CD14-positive monocyte (primary cell): ENCODE data around the gene GCK. TPM values are rescaled to one million over a fixed set of nuclear protein-coding genes. Genes with fewer than 3 reads are reported as not detected.

Source experiments
- DNase-seq, 3 donors: peaks; one replicate each; pipeline ENCODE4 v3.0.0-alpha.2; 2011 to 2022
- H2AFZ ChIP-seq: 2 replicates; pipeline ENCODE4 v1.6.0; 2012; ENCODE audit warnings: mild to moderate bottlenecking, low read depth, low read length, inconsistent platforms; ENCODE audit not compliant: insufficient read depth, poor library complexity, severe bottlenecking
- H3K27ac ChIP-seq, 2 donors: 1 replicate in 1 of 2; 2 replicates in 1 of 2; pipeline ENCODE4 v1.5.1; 2012 to 2013; ENCODE audit warnings: low read length in 2 of 2, control low read depth in 1 of 2, inconsistent platforms in 1 of 2, low read depth in 1 of 2, mild to moderate bottlenecking in 1 of 2
- H3K27me3 ChIP-seq, 2 donors: one replicate each; pipeline versions ENCODE4 v1.6.0 to v1.6.1; 2011 to 2013; ENCODE audit warnings: low read length in 2 of 2; ENCODE audit not compliant: control insufficient read depth in 2 of 2, insufficient read depth in 2 of 2
- H3K36me3 ChIP-seq, 2 donors: replicated peaks in 1 of 2; 1 replicate in 1 of 2; 2 replicates in 1 of 2; pipeline versions ENCODE4 v1.5.1 to v1.6.1; 2012 to 2013; ENCODE audit warnings: low read length in 2 of 2, control low read depth in 1 of 2, inconsistent platforms in 1 of 2, mild to moderate bottlenecking in 1 of 2; ENCODE audit not compliant: insufficient read depth in 2 of 2, control insufficient read depth in 1 of 2
- H3K4me1 ChIP-seq, 2 donors: 1 replicate in 1 of 2; 2 replicates in 1 of 2; pipeline versions ENCODE4 v1.5.1 to v1.6.1; 2012 to 2013; ENCODE audit warnings: low read length in 2 of 2, control low read depth in 1 of 2, inconsistent platforms in 1 of 2, mild to moderate bottlenecking in 1 of 2, moderate library complexity in 1 of 2; ENCODE audit not compliant: insufficient read depth in 2 of 2, control insufficient read depth in 1 of 2
- H3K4me2 ChIP-seq: replicated peaks from 2 replicates; pipeline ENCODE3; 2012; ENCODE audit warnings: low read length, moderate library complexity, mild to moderate bottlenecking; ENCODE audit not compliant: poor library complexity, severe bottlenecking; ENCODE audit errors: extremely low read depth
- H3K4me3 ChIP-seq, 3 experiments: fragments of 200-600 bp in 1 of 3; sonication (generic) in 1 of 3; replicated peaks in 1 of 3; 1 replicate in 2 of 3; 2 replicates in 1 of 3; pipeline ENCODE4 v1.5.1; 2011 to 2013; ENCODE audit warnings: low read length in 3 of 3, mild to moderate bottlenecking in 3 of 3, control low read depth in 2 of 3, low read depth in 2 of 3, inconsistent platforms in 1 of 3, moderate library complexity in 1 of 3
- H3K79me2 ChIP-seq: 2 replicates; pipeline ENCODE4 v1.6.0; 2012; ENCODE audit warnings: mild to moderate bottlenecking, control low read depth, inconsistent platforms, low read length, moderate library complexity; ENCODE audit not compliant: insufficient read depth
- H3K9ac ChIP-seq: 2 replicates; pipeline ENCODE4 v1.6.0; 2017; ENCODE audit warnings: low read length, mild to moderate bottlenecking; ENCODE audit not compliant: insufficient read depth, poor library complexity, severe bottlenecking
- H3K9me3 ChIP-seq, 2 donors: replicated peaks in 1 of 2; 1 replicate in 1 of 2; 2 replicates in 1 of 2; pipeline versions ENCODE4 v1.5.1 to v1.6.1; 2012 to 2013; ENCODE audit warnings: low read length in 2 of 2, control low read depth in 1 of 2; ENCODE audit not compliant: control insufficient read depth in 1 of 2, insufficient read depth in 1 of 2
- H4K20me1 ChIP-seq: 2 replicates; pipeline ENCODE4 v1.6.0; 2012; ENCODE audit warnings: mild to moderate bottlenecking, low read length, control low read depth, moderate library complexity; ENCODE audit not compliant: insufficient read depth
- H3K27ac Mint-ChIP-seq, 7 donors: one replicate each; pipeline ENCODE4 v1.8.0; 2020; ENCODE audit warnings: mild to moderate bottlenecking in 7 of 7, mixed read lengths in 7 of 7, moderate library complexity in 6 of 7, inconsistent platforms in 2 of 7
- H3K27me3 Mint-ChIP-seq, 3 donors: one replicate each; pipeline ENCODE4 v1.8.0; 2021 to 2022; ENCODE audit warnings: low read depth in 3 of 3, mild to moderate bottlenecking in 3 of 3, mixed read lengths in 3 of 3, moderate library complexity in 3 of 3, inconsistent platforms in 1 of 3
- H3K36me3 Mint-ChIP-seq, 2 donors: one replicate each; pipeline ENCODE4 v1.8.0; 2020; ENCODE audit warnings: mixed read lengths in 2 of 2, inconsistent platforms in 1 of 2, mild to moderate bottlenecking in 1 of 2
- H3K4me1 Mint-ChIP-seq: one replicate; pipeline ENCODE4 v1.8.0; 2020; ENCODE audit warnings: mild to moderate bottlenecking, mixed read lengths
- H3K4me3 Mint-ChIP-seq, 2 donors: one replicate each; pipeline ENCODE4 v1.8.0; 2020; ENCODE audit warnings: mild to moderate bottlenecking in 2 of 2, mixed read lengths in 2 of 2, moderate library complexity in 1 of 2
- H3K9me3 Mint-ChIP-seq, 7 donors: one replicate each; pipeline ENCODE4 v1.8.0; 2020 to 2022; ENCODE audit warnings: mixed read lengths in 7 of 7, mild to moderate bottlenecking in 6 of 7, moderate library complexity in 6 of 7, inconsistent platforms in 2 of 7
- WGBS: methylation state at CpG from one replicate; pipeline ENCODE4 v1.1.5; 2013; ENCODE audit warnings: missing lambda C conversion rate; ENCODE audit not compliant: insufficient coverage; 5-methylcytosine and 5-hydroxymethylcytosine counted together
- intact Hi-C, 2 donors: fragments of 100-400 bp; cut with micrococcal nuclease; formaldehyde crosslinking; loops; one replicate each; pipeline versions ENCODE4 v1.15.0 to v1.15.1; 2023
- polyA plus RNA-seq, 3 donors: library from polyadenylated mRNA; depleted of rRNA in 1 of 3; unstranded in 2 of 3; stranded (reverse) in 1 of 3; fragments of 300-500 nt in 2 of 3; fragments of >200 nt in 1 of 3; fragmentation: Illumina TruSeq in 2 of 3; gene quantifications; 1 replicate in 2 of 3; 2 replicates in 1 of 3; pipeline ENCODE4 v1.2.3, GENCODE V29; 2012 to 2021
- TF ChIP-seq, protein P1 (sequence below): fragments of 200-600 bp; IDR thresholded peaks from one replicate; pipeline ENCODE4 v1.8.0; 2022; ENCODE audit warnings: antibody characterized with exemption, mild to moderate bottlenecking

The GCK gene
- polyA plus RNA-seq, 3 donors: not detected

DNA sequence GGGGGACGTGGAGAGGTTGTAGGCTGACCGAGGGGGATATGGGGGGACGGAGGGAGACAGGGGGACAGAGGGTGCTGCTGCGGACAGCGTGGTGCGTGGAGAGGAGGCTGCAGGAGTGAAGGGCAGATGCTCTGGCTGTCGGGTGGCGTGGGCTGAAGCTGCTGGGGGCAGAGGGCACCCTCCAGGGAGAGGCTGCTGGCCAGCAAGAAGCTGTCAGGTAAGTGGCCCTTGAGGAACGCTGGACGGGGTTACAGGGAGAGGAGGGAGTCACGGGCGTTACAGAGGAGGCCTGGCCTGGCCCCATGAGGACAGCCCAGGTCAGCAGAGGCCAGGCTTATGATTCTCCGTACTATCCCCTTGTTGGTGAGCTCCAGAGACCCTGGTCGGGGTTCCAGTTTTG, 38.7 kb upstream of the GCK start:
- intact Hi-C loops: no loop called here
- Mint-ChIP-seq H3K4me1 (no peaks in the 10 kb centered on the region), H3K36me3 (no peaks in the 10 kb centered on the region), H3K4me3 (no peak overlapping the region), H3K27ac (no peak overlapping the region), H3K27me3 (peaks cover 3 to 5% (median 4%) of the 10 kb centered on the region in 3 donors), H3K9me3 (no peaks in the 10 kb centered on the region)
- no peak overlapping the region for H3K4me3 ChIP-seq
- H3K27me3 ChIP-seq: no peaks in the 10 kb centered on the region
- H3K4me2 ChIP-seq: no peak overlapping the region
- H3K4me1 ChIP-seq: no peaks in the 10 kb centered on the region
- DNase-seq: no peak
- WGBS: 81% methylated on average over 14 of the region's 14 CpGs
- no peaks in the 10 kb centered on the region for H3K79me2 ChIP-seq
- H4K20me1 ChIP-seq: no peaks in the 10 kb centered on the region
- H3K27ac ChIP-seq: no peak overlapping the region
- TF ChIP-seq, protein P1, sequence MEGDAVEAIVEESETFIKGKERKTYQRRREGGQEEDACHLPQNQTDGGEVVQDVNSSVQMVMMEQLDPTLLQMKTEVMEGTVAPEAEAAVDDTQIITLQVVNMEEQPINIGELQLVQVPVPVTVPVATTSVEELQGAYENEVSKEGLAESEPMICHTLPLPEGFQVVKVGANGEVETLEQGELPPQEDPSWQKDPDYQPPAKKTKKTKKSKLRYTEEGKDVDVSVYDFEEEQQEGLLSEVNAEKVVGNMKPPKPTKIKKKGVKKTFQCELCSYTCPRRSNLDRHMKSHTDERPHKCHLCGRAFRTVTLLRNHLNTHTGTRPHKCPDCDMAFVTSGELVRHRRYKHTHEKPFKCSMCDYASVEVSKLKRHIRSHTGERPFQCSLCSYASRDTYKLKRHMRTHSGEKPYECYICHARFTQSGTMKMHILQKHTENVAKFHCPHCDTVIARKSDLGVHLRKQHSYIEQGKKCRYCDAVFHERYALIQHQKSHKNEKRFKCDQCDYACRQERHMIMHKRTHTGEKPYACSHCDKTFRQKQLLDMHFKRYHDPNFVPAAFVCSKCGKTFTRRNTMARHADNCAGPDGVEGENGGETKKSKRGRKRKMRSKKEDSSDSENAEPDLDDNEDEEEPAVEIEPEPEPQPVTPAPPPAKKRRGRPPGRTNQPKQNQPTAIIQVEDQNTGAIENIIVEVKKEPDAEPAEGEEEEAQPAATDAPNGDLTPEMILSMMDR: no peak
- no peaks in the 10 kb centered on the region for H3K36me3 ChIP-seq
- H3K9me3 ChIP-seq: no peaks in the 10 kb centered on the region
- H2AFZ ChIP-seq: no peak overlapping the region
- no peak overlapping the region for H3K9ac ChIP-seq

DNA sequence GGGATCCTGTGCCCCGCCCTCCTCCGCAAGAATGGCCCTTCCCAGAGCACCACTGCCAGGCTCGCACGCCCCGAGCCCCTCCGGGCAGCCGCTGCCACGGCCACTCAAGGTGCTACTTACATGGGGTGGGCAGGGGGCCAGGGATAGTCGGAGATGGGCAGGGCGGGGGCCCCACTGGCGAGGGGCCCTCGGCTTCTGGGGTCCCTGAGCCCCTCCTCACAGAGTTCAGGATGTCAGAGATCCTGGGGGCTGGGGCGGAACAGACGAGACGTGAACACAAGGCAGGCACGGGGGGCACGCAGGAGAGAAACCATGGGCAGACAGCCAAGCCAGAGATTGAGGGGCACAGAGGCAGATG, 37.1 kb upstream of the GCK start:
- Mint-ChIP-seq H3K9me3 (no peaks in the 10 kb centered on the region), H3K27ac (no peak overlapping the region), H3K36me3 (no peaks in the 10 kb centered on the region), H3K4me1 (no peaks in the 10 kb centered on the region), H3K27me3 (peaks cover 2 to 5% (median 4%) of the 10 kb centered on the region in 3 donors), H3K4me3 (no peak overlapping the region)
- no peak overlapping the region for H3K9ac ChIP-seq
- no peaks in the 10 kb centered on the region for H3K4me1 ChIP-seq
- H3K4me2 ChIP-seq: no peak overlapping the region
- no peaks in the 10 kb centered on the region for H4K20me1 ChIP-seq
- no peak overlapping the region for H2AFZ ChIP-seq
- DNase-seq: no peak
- no peak overlapping the region for H3K27ac ChIP-seq
- H3K9me3 ChIP-seq: no peaks in the 10 kb centered on the region
- intact Hi-C loops: no loop called here
- 77% methylated on average over 11 of the region's 17 CpGs for WGBS
- H3K4me3 ChIP-seq: no peak overlapping the region
- H3K27me3 ChIP-seq: no peaks in the 10 kb centered on the region
- no peaks in the 10 kb centered on the region for H3K36me3 ChIP-seq
- no peaks in the 10 kb centered on the region for H3K79me2 ChIP-seq
- TF ChIP-seq, protein P1: no peak
